ENCODE measurements around the gene UNC13D. TPM values are rescaled to one million over a fixed set of nuclear protein-coding genes. Genes with fewer than 3 reads are reported as not detected.
"Not testable (repeated sequence)": the region's sequence is repeated elsewhere in the genome, so short reads cannot be mapped to it uniquely, and the experiment has no call there.

Gene UNC13D
- total RNA-seq, 1 experiment from 2014 or later = 0.06 TPM

DNA sequence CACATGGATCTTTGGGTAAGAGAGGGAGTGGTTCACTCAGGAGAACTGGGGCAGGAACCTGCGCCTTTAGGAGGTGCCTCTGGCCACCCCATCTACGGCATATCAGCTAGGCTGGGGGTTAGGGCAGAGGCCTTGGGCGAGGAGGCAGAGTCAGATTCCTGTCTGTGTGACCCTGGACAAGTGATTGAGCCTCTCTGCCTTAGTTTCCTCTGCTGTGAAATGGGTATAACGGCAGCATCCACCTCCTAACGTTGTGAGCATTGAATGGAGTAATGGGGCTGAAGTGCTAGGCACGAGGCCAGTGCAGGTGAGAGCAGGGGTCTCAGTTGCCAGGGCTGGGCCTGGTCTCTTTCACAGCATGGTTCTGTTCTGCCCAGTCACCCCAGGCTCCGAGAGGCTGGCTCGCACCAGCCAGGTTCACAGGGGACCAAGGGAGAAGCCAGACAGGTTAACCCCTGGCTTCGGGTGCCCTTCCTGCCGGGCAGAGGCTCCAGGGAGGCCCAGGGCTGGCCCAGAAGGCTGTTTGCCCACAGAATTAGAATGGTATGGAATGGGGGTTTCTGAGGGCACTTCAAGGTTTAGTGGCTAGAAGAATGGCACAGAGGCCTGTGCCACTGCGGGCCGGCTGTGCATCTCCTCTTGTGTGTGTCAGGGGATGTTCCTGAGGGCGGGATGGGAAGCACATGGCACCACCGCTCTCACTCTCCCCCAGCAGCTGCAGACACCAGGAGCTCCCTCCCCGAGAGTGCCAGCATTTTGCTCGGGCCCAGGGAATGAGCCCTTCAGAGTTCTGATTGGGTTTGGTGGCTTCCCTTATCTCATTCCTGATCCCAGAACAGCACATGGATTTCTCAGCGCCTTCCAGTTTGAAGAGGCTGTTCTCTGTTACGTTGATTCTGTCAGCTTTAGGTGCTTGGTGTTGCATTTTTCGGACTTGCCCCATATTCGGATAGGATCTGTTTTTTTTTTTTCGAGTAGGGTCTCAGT, 23.8 kb downstream of the UNC13D start:
- no peak for DNase-seq (ENCODE audit: low read depth)

DNA sequence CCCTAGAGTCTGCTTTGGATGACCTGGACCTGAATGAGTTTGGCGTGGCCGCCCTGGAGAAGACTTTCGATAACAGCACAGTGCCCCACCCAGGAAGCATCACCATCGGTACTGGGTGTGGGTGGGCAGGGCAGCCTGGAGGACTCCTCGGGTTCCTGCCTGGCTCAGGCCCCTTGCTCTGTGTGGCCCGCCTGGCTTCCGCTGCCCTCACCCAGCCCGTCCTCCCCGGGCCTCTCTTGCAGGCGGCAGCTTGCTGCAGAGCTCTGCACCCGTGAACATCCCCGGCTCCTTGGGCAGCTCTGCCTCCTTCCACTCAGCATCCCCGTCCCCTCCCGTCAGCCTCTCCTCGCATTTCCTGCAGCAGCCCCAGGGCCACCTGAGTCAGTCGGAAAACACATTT, 24.5 kb downstream of the UNC13D start:
- DNase-seq (ENCODE audit: low read depth) = no peak

DNA sequence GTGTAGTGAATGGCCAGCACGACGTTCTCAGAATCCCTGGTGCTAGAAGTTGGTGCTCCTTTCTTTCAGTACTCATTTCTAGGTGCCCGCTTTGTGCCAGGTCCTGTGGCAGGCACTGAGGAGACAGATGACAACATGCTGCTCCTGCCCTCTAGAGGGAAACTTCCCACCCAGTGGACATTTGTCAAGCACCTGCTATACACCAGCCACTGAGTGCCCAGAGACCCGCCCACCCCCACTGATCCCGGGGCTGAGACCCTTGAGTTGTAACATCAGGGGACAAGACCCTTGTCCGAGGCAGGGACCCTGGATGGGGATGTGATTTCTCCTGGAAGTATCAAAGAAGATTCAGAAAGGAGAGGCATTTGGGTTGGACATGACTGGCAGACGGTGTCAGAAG, 25.1 kb downstream of the UNC13D start:
- DNase-seq (ENCODE audit: low read depth) = no peak

DNA sequence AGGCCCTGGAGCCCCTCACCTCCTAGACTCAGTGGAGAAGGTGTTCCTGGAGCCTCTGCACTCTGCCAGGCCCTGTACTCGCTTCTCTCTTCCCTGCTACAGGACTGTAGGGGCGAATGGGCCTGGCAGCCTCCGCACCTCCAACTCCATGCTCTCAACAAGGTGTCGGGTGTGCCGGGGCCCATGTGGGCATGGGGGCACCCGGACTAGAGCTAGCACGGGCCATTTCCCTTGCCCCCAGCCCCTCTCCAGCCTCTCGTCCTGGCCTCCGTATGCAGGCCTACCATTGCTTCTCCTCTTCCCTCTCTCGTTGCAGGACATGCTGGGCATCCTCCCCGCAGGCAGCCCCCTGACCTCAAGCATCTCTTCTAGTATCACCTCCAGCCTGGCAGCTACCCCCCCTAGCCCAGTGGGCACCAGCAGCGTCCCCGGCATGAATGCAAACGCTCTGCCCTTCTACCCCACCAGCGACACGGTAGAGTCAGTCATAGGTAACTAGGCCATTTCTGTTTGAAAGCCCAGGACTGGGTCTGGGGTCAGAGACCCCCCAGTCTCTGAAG, 25.8 kb downstream of the UNC13D start:
- no peak for DNase-seq (ENCODE audit: low read depth)

- no peak for DNase-seq (ENCODE audit: low read depth)
Measured at GRCh38 chr17:75817571-75817970, 26.6 kb downstream of the UNC13D start.

DNA sequence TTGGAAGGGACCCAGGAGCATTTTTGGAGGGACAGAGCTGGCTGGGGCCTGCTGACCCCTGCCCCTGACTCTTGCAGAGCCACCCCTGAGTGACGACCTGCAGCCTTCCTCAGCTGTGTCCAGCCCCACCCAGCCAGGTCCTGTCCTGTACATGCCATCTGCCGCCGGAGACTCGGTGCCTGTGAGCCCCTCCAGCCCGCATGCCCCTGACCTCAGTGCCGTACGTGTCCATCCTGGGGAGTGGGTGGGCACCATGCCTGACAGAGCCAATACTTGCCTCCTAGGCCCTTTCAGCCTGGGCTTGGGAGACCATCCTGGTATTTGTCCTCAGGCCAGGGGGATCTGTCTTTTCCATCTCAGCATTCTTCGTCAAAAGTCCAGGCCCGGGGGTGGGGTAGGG, 27.5 kb downstream of the UNC13D start:
- no peak for DNase-seq (ENCODE audit: low read depth)

- DNase-seq (ENCODE audit: low read depth) = no peak
Measured at GRCh38 chr17:75815399-75815798, 28.8 kb downstream of the UNC13D start.

DNA sequence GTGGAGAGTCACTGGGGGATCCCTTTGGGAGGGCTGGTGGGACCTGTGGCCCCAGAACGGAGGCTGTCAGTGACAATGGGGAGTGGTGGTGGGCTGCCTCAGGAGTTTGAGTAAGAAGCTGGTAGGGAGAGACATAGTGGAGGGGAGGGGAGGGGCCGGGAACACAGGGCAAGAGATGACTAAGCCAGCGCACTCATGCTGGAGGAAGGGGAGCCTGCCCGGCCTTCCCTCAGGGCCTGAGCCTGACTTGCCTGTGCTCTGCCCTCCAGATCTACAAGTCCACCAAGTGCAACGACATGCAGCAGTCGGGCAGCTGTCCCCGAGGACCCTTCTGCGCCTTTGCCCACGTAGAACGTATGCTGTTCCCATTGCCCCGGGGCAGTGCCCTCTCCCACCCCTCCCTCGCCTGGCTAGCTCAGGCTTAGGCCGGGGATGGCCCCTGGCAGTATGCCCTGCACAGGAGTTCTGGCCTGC, 29.3 kb downstream of the UNC13D start:
- peak; percentile 81 for DNase-seq (ENCODE audit: low read depth)

DNA sequence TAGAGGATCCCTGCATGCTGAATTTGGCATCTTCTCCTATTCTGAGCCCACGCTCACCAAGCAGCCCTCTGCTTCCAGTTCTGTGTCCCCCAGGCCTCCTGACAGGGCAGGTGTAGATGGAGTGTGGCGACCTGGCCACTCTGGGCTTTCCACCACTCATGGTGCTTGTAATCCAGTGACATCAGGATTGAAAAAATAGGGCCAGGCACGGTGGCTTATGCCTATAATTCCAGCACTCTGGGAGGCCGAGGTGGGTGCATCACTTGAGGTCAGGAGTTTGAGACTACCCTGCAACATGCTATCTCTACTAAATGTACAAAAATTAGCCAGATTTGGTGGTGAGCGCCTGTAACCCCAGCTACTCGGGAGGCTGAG, 30.2 kb downstream of the UNC13D start:
- DNase-seq (ENCODE audit: low read depth) = no peak

DNA sequence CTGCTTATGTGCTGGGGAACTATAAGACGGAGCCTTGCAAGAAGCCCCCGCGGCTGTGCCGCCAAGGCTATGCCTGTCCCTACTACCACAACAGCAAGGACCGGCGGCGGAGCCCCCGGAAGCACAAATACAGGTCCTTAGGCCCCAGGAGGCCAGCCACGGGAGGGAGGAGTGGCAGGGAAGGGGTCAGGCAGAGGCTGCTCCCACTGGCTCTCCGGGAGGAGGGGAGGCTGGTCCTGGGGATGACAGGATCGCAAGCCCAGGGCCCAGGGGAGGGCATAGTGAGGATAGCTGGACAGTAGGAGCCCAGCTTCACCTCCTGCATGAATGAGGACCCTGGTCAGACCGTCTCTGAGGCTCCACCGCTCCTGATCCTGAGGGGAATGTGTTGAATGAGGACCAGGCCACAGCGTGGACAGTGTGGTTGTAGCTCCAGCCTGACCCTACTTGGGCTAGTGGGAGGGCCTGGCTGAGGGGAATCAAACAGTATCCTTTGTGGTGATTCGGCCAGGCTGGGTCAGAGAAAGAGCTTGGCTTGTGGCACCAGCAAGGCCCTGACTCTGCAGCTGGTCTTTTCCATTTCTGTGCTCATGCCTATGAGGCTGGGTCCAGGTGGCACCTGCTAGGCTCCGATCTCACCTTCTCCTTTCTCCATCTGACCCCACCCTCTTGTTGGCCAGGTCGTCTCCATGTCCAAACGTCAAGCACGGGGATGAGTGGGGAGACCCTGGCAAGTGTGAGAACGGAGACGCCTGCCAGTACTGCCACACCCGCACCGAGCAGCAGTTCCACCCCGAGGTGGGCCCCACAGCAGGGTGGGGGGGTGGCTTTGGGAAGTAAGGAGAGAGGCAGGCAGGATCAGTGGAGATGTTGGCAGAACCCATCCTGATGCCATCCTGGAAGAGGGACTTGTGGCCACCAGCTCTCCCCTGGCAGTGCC, 30.9 kb downstream of the UNC13D start:
- DNase-seq (ENCODE audit: low read depth) = no peak

- no peak for DNase-seq (ENCODE audit: low read depth)
Measured at GRCh38 chr17:75812096-75813013, 31.8 kb downstream of the UNC13D start.

DNA sequence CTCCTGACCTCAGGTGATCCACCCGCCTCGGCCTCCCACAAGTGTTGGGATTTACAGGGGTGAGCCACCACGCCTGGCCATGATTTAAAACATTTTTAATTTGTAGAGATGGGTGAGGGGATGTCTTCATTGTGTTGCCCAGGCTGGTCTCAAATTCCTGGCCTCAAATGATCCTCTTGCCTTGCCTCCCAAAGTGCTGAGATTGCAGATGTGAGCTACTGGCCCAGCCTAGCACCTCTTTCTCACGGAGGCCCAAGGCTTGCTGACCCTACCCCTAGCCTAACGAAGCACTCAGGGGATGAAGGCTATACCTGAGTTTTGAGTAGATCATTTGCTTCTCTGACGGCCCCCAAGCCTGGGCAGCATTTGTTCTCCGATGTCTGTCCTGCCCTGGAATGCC, 33.0 kb downstream of the UNC13D start:
- no peak for DNase-seq (ENCODE audit: low read depth)

GRCh38 chr17:75810756-75811155, 33.4 kb downstream of the UNC13D start:
- DNase-seq (ENCODE audit: low read depth) = not testable (repeated sequence)

GRCh38 chr17:75810216-75810615, 34.0 kb downstream of the UNC13D start:
- DNase-seq (ENCODE audit: low read depth) = no peak

- no peak for DNase-seq (ENCODE audit: low read depth)
Measured at GRCh38 chr17:75809631-75810111, 34.5 kb downstream of the UNC13D start.

GRCh38 chr17:75808905-75809621, 35.1 kb downstream of the UNC13D start:
- peak; percentile 81 for DNase-seq (ENCODE audit: low read depth)

DNA sequence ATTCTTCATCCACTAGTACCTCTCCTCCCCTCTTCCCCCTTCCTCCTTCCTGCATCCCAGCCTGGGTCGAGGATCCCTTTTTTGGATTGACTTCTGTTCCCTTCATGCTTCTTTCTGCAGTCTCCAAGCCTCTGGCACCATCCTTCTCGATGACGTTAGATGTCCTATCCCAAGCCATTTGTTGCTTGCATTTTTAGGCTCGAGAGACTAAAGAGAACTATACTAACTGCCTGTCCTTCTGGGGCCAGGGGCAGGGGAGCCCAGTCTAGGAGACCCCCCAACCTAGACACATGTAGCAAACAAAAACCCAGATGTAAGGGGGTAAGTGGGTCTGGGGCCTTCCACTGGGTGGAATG, 35.7 kb downstream of the UNC13D start:
- no peak for DNase-seq (ENCODE audit: low read depth)

- DNase-seq (ENCODE audit: low read depth) = no peak
Measured at GRCh38 chr17:75807861-75808260, 36.3 kb downstream of the UNC13D start.

- DNase-seq (ENCODE audit: low read depth) = no peak
Measured at GRCh38 chr17:75806822-75807500, 37.2 kb downstream of the UNC13D start.

DNA sequence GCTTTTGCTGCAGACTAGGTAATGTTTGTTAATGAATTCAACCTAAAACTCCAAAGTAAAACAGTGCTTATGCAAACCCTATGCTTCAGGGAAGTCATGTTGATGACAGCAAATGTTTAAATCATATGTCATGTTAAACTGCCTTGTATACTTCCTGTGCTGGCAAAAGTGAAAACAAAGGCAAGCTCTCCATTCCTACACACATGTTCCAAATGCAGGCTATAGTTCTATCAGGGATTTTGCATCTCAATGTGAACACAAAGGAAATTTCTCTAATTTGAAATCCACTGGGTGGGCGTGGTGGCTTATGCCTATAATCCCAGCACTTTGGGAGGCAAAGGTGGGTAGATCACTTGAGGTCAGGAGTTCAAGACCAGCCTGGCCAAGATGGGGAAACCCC, 40.3 kb downstream of the UNC13D start:
- no peak for DNase-seq (ENCODE audit: low read depth)
